H7 (cell line): ENCODE results near the gene UGT3A2. TPM values are rescaled to one million over a fixed set of nuclear protein-coding genes. Genes with fewer than 3 reads are reported as not detected.

Source experiments
- DNase-seq: peaks from one replicate; pipeline ENCODE4 v3.0.0; 2012
- H3K27me3 ChIP-seq: 2 replicates; pipeline ENCODE4 v1.6.0; 2011; ENCODE audit warnings: mild to moderate bottlenecking, low read length; ENCODE audit not compliant: control insufficient read depth, insufficient read depth
- H3K36me3 ChIP-seq: replicated peaks from 2 replicates; pipeline ENCODE4 v1.5.1; 2011; ENCODE audit warnings: low read length; ENCODE audit not compliant: control insufficient read depth, insufficient read depth
- H3K4me3 ChIP-seq: 2 replicates; pipeline ENCODE4 v1.5.1; 2011; ENCODE audit warnings: low read depth, mild to moderate bottlenecking, control low read depth, low read length, moderate library complexity; ENCODE audit not compliant: insufficient read depth
- total RNA-seq: library from RNA; depleted of rRNA; stranded (reverse); fragments of >200 nt; shearing (Covaris generic); gene quantifications from 2 replicates; pipeline ENCODE4 v1.2.3, GENCODE V29; 2014

UGT3A2 gene
- total RNA-seq, 1 experiment from 2014 or later: 4.7 TPM

- Histone ChIP-seq H3K27me3 (peaks cover 5% of the 10 kb centered on the region), H3K36me3 (no peaks in the 10 kb centered on the region), H3K4me3 (no peak overlapping the region)
- no peak for DNase-seq
These were observed 6.2 kb downstream of the UGT3A2 start for GRCh38 chr5:36060420-36060887.

- Histone ChIP-seq H3K4me3 (no peak overlapping the region), H3K36me3 (no peaks in the 10 kb centered on the region), H3K27me3 (no peaks in the 10 kb centered on the region; the same call in 1 of the 2 replicates)
- no peak for DNase-seq
These were observed 6.9 kb downstream of the UGT3A2 start for GRCh38 chr5:36059571-36060419.

GRCh38 chr5:36058776-36059175, 7.9 kb downstream of the UGT3A2 start:
- Histone ChIP-seq H3K27me3 (no peaks in the 10 kb centered on the region), H3K36me3 (no peaks in the 10 kb centered on the region), H3K4me3 (no peak overlapping the region)
- no peak for DNase-seq

DNA sequence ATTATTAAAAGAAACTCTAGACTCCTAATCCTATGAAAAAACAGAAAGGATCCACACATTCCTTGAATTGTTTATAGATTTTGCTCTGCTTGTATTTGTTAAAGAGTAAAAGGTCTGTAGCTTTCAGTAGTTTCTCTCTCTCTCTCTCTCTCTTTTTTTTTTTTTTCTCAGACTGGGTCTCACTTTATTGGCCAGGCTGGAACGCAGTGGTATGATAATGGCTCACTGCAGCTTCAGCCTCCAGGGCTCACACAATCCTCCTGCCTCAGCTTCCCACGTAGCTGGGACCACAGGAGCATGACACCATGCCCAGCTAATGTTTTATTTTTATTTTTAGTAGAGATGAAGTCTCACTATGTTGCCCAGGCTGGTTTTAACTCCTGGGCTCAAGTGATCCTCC, 9.3 kb downstream of the UGT3A2 start:
- DNase-seq: no peak
- H3K27me3 ChIP-seq: no peaks in the 10 kb centered on the region
- H3K4me3 ChIP-seq: no peak overlapping the region
- H3K36me3 ChIP-seq: no peaks in the 10 kb centered on the region

GRCh38 chr5:36056422-36056821, 10.3 kb downstream of the UGT3A2 start:
- H3K4me3 ChIP-seq: no peak overlapping the region
- H3K36me3 ChIP-seq: no peaks in the 10 kb centered on the region
- no peaks in the 10 kb centered on the region for H3K27me3 ChIP-seq
- no peak for DNase-seq

- no peak overlapping the region for H3K4me3 ChIP-seq
- no peaks in the 10 kb centered on the region for H3K27me3 ChIP-seq
- DNase-seq: no peak
- H3K36me3 ChIP-seq: no peaks in the 10 kb centered on the region; the same call in 1 of the 2 replicates
These were observed 10.7 kb downstream of the UGT3A2 start for GRCh38 chr5:36055984-36056383.

GRCh38 chr5:36054647-36055046, 12.0 kb downstream of the UGT3A2 start:
- no peak overlapping the region for H3K4me3 ChIP-seq
- no peaks in the 10 kb centered on the region; the same call in 1 of the 2 replicates for H3K36me3 ChIP-seq
- DNase-seq: no peak
- no peaks in the 10 kb centered on the region for H3K27me3 ChIP-seq

DNA sequence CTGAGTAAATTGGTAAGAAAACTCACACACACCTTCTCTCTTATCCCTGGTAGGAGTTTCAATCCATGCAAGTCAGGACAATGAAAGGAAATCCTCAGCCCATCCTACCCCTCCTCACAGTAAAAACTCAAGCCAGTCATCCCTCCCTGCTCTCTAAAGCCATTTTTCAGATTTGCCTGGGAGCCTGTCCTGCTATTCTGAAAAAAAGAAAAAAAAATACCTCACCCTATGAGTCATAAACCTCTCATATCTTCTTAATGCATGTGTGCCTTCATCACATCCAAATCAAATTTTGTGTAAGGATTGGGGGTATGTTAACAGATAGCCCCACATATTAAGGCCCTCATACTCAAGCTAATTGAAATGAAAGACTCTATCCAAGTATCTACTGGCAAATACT, 14.1 kb downstream of the UGT3A2 start:
- H3K27me3 ChIP-seq: no peaks in the 10 kb centered on the region
- H3K36me3 ChIP-seq: peaks cover 2% of the 10 kb centered on the region
- DNase-seq: no peak
- no peak overlapping the region for H3K4me3 ChIP-seq

GRCh38 chr5:36049949-36050348, 16.7 kb downstream of the UGT3A2 start:
- no peaks in the 10 kb centered on the region for H3K27me3 ChIP-seq
- peaks cover 2% of the 10 kb centered on the region for H3K36me3 ChIP-seq
- H3K4me3 ChIP-seq: no peak overlapping the region
- no peak for DNase-seq

DNA sequence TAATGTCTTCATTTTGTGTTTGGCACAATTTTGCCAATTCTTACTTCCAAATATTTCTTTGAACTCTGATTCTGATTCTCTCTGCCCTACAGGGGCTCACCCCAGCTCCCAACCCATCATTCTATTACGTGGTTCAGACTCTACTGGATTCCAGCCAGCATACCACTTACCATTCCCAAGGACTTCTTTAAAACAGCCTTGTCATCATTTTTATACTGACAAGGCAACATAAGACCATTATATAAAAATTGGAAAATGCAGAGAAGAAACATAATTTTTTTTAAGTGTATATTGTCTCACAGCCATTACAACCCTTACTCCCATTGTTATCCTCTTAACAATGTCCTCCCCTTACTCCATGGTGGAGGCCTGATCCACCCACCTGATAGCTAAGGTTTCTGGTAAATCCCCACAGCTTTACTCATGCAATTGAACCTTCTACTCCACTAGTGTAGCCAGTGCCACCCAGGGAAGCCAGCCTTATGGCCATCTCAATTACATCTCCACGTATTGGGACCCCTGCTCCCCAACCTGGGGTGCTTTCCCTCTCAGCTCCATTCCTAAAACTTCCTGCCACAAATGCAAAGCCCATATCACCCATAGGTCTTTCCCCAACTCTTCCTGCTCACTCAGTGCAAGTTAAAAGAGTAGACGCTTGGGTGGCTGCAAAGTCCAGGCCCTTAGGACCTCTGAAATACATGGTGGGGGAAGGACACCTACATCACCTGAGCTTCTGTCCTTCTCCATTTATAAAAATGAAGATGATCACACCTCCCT, 19.1 kb downstream of the UGT3A2 start:
- no peak for DNase-seq

GRCh38 chr5:36045895-36046294, 20.8 kb downstream of the UGT3A2 start:
- H3K27me3 ChIP-seq: no peaks in the 10 kb centered on the region
- peaks cover 2% of the 10 kb centered on the region; the same call in 1 of the 2 replicates for H3K36me3 ChIP-seq
- H3K4me3 ChIP-seq: no peak overlapping the region
- no peak for DNase-seq

More for the DNA sequence above, 19.1 kb downstream of the UGT3A2 start:
- Histone ChIP-seq H3K4me3 (no peak overlapping the region), H3K36me3 (peaks cover 2% of the 10 kb centered on the region), H3K27me3 (no peaks in the 10 kb centered on the region)

GRCh38 chr5:36041537-36041845, 25.2 kb downstream of the UGT3A2 start:
- Histone ChIP-seq H3K27me3 (no peaks in the 10 kb centered on the region), H3K4me3 (no peak overlapping the region), H3K36me3 (no peaks in the 10 kb centered on the region; the same call in 1 of the 2 replicates)
- no peak for DNase-seq

- Histone ChIP-seq H3K36me3 (no peaks in the 10 kb centered on the region; the same call in 1 of the 2 replicates), H3K4me3 (no peak overlapping the region), H3K27me3 (no peaks in the 10 kb centered on the region)
- DNase-seq: no peak
These were observed 25.8 kb downstream of the UGT3A2 start for GRCh38 chr5:36040651-36041536.

DNA sequence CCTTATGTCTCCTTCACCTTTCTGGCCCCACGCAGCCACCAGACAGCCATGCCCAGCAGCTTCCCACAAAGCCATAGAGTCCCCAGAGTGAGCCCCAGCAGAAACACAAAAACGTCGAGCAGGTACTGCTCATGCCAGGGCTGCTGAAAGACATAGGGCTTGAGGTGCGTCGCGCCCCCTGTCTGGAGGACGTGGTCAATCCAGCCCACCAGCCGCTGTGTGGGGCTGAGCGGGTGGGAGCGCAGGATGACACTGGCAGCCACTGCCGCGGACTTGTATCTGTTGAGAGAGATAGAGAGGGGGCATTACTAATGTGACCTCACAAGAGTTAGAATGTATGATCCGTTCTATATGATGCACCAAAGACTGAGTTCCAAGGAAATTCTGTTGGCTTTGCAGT, 31.0 kb downstream of the UGT3A2 start:
- no peak overlapping the region for H3K4me3 ChIP-seq
- DNase-seq: peak; percentile 29
- H3K36me3 ChIP-seq: no peaks in the 10 kb centered on the region; the same call in 1 of the 2 replicates
- no peaks in the 10 kb centered on the region for H3K27me3 ChIP-seq
